A673 (cell line): Measurements from ENCODE around the gene MAPK12. TPM values are rescaled to one million over a fixed set of nuclear protein-coding genes. Genes with fewer than 3 reads are reported as not detected.

Experiments
- BruUV-seq: library from RNA; stranded (reverse); fragments of 400-500 nt; replicated peaks from 2 replicates; lab custom pipeline; 2021; lab: Mats Ljungman, UMichigan
- CTCF ChIA-PET: fragments of 300-600 bp; sonication (Branson Sonifier 250); formaldehyde crosslinking; loops from one replicate; lab custom pipeline; 2022; ENCODE audit warnings: antibody characterized with exemption; lab: Charles Lee
- POLR2A ChIA-PET: fragments of 300-600 bp; sonication (Branson Sonifier 250); formaldehyde crosslinking; loops from one replicate; lab custom pipeline; 2022; ENCODE audit warnings: antibody characterized with exemption; ENCODE audit not compliant: low non-redundant PET; lab: Charles Lee
- DNase-seq: peaks from one replicate; pipeline ENCODE4 v3.0.0-alpha.2; 2015; ENCODE audit warnings: low spot score
- H3K27ac ChIP-seq: fragments of 200-600 bp; sonication (generic); 2 replicates; pipeline ENCODE4 v1.5.1; 2016; ENCODE audit warnings: mixed run types, low read depth, mild to moderate bottlenecking, mixed read lengths, antibody characterized with exemption, low read length; ENCODE audit not compliant: poor library complexity, severe bottlenecking
- H3K27me3 ChIP-seq: fragments of 200-600 bp; sonication (generic); replicated peaks from 2 replicates; pipeline ENCODE4 v1.6.1; 2017; ENCODE audit warnings: mixed run types, low read depth, mild to moderate bottlenecking, mixed read lengths, antibody characterized with exemption, low read length; ENCODE audit not compliant: insufficient read depth, poor library complexity
- H3K36me3 ChIP-seq: fragments of 200-600 bp; sonication (generic); 2 replicates; pipeline ENCODE4 v1.6.1; 2016; ENCODE audit warnings: mixed run types, mild to moderate bottlenecking, mixed read lengths, antibody characterized with exemption, low read length; ENCODE audit not compliant: insufficient read depth, poor library complexity, severe bottlenecking
- H3K4me1 ChIP-seq: fragments of 200-600 bp; sonication (generic); 2 replicates; pipeline ENCODE4 v1.6.1; 2017; ENCODE audit warnings: mixed run types, mild to moderate bottlenecking, mixed read lengths, antibody characterized with exemption, low read length; ENCODE audit not compliant: insufficient read depth, poor library complexity, severe bottlenecking
- H3K4me3 ChIP-seq: fragments of 200-600 bp; sonication (generic); 2 replicates; pipeline ENCODE4 v1.5.1; 2016; ENCODE audit warnings: low read depth, mixed run types, mild to moderate bottlenecking, mixed read lengths, low read length; ENCODE audit not compliant: poor library complexity, severe bottlenecking
- H3K9me3 ChIP-seq: fragments of 200-600 bp; sonication (generic); 2 replicates; pipeline ENCODE4 v1.6.1; 2016; ENCODE audit warnings: mixed run types, low read depth, mild to moderate bottlenecking, mixed read lengths, antibody characterized with exemption, low read length; ENCODE audit not compliant: poor library complexity, severe bottlenecking
- EZH2 ChIP-seq: fragments of 200-600 bp; sonication (generic); IDR thresholded peaks from 2 replicates; pipeline ENCODE4 v1.6.1; 2017; ENCODE audit warnings: borderline replicate concordance, low read depth, mild to moderate bottlenecking, mixed read lengths, antibody characterized with exemption, low read length; ENCODE audit not compliant: poor library complexity, severe bottlenecking
- intact Hi-C: fragments of 100-400 bp; cut with micrococcal nuclease; formaldehyde crosslinking; loops from one replicate; pipeline ENCODE4 v1.10.0; 2022; ENCODE audit not compliant: unreplicated experiment
- total RNA-seq: library from RNA; stranded (reverse); gene quantifications from 2 replicates; pipeline ENCODE4 v1.2.3, GENCODE V29; 2021
- TF ChIP-seq, protein P1 (sequence below): fragments of 300-800, 200-600 bp; sonication (generic); conservative IDR thresholded peaks from 2 replicates; pipeline ENCODE4 v1.5.1; 2017; ENCODE audit warnings: low read depth, mild to moderate bottlenecking, antibody characterized with exemption, low read length, moderate library complexity, mixed read lengths

MAPK12 gene
- total RNA-seq, 1 experiment from 2014 or later, result 20.8 TPM

- Histone ChIP-seq H3K27ac (peak within 1 kb of the TSS; percentile 71), H3K9me3 (no peaks in the 10 kb centered on the region), H3K36me3 (peaks cover 7% of the 10 kb centered on the region), H3K27me3 (no peaks in the 10 kb centered on the region), H3K4me1 (peaks cover 43% of the 10 kb centered on the region), H3K4me3 (peak within 1 kb of the TSS; percentile 56)
- intact Hi-C loops, result loop anchor here (2.0 to 10.0 kb wide), 2 partner anchors 73 to 225 kb away; partner anchors contain the start of gene PPP6R2
- no peak for TF ChIP-seq EZH2
- TF ChIP-seq, protein P1, sequence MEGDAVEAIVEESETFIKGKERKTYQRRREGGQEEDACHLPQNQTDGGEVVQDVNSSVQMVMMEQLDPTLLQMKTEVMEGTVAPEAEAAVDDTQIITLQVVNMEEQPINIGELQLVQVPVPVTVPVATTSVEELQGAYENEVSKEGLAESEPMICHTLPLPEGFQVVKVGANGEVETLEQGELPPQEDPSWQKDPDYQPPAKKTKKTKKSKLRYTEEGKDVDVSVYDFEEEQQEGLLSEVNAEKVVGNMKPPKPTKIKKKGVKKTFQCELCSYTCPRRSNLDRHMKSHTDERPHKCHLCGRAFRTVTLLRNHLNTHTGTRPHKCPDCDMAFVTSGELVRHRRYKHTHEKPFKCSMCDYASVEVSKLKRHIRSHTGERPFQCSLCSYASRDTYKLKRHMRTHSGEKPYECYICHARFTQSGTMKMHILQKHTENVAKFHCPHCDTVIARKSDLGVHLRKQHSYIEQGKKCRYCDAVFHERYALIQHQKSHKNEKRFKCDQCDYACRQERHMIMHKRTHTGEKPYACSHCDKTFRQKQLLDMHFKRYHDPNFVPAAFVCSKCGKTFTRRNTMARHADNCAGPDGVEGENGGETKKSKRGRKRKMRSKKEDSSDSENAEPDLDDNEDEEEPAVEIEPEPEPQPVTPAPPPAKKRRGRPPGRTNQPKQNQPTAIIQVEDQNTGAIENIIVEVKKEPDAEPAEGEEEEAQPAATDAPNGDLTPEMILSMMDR, result no peak
- ChIA-PET POLR2A (no interaction called here), CTCF (no interaction called here)
- no TSS peak for BruUV-seq
- peak; percentile 68 for DNase-seq
Measured at GRCh38 chr22:50269970-50270665, 8.6 kb upstream of the MAPK12 start, which contains the start of gene MAPK11. Gene MAPK11 (minus strand): TSS chr22:50270380. CDS start chr22:50270292, 88 bp downstream.

DNA sequence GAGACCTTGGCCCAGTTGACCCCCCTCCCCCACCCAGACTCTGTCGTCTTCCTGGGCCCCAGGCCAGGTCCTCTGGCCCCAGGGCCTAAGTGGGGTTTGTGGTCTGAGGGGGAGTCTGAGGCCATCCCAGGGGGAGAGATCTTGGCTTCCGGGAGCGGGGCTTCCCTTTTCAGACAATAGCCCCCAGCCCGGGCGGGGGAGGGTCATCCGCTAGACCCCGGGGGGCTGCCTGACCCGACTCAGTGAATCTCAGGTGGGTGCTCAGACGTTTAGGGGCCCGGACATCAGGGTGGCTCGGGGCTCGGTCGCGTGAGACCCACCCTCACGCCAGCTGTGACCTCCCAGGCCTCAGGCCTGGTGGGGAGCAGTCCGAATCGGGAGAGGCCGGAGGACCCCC lies 8.1 kb upstream of the MAPK12 start:
- Histone ChIP-seq H3K4me3 (peak overlapping the region; percentile 56), H3K36me3 (peaks cover 4% of the 10 kb centered on the region), H3K27ac (peak overlapping the region; percentile 50), H3K27me3 (no peaks in the 10 kb centered on the region), H3K9me3 (no peaks in the 10 kb centered on the region), H3K4me1 (peaks cover 39% of the 10 kb centered on the region)
- CTCF ChIA-PET, result no interaction called here
- POLR2A ChIA-PET, result no interaction called here
- intact Hi-C loops, result no loop called here
- DNase-seq, result no peak
- TF ChIP-seq, protein P1, result no peak
- TF ChIP-seq EZH2, result no peak
- no TSS peak for BruUV-seq

DNA sequence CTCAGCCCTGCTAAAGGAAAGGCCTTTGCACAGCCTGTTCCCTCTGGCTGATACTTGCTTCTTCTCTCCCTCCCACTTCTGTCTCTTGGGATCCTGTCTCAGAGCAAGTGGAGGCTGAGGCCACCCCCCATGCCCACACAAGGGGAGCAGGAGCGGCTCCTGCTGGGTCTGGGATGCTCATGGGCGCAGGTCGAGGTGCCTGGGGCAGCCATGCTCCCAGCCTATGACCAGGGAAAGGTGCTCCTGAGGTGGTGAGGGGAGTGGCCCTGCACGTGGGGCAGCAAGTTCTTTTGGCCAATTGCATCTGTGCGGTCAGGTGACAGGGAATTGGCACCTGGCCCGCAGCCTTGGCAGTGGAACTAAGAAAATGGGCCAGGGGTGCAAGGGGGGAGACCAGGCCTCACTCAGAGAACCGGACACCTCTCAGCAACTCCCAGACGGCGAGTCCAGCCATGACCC lies 7.2 kb upstream of the MAPK12 start:
- ChIA-PET CTCF (no interaction called here), POLR2A (no interaction called here)
- H3K27me3 ChIP-seq, result no peaks in the 10 kb centered on the region
- no peak for DNase-seq
- H3K9me3 ChIP-seq, result no peaks in the 10 kb centered on the region
- TF ChIP-seq, protein P1, result no peak
- no peak for TF ChIP-seq EZH2
- H3K27ac ChIP-seq, result peak overlapping the region; percentile 8
- no TSS peak for BruUV-seq
- intact Hi-C loops, result no loop called here
- peaks cover 39% of the 10 kb centered on the region for H3K4me1 ChIP-seq
- H3K4me3 ChIP-seq, result no peak overlapping the region
- H3K36me3 ChIP-seq, result no peaks in the 10 kb centered on the region
